Endothelial cell of umbilical vein (primary cell): ENCODE measurements around the gene NEXN. TPM values are rescaled to one million over a fixed set of nuclear protein-coding genes. Genes with fewer than 3 reads are reported as not detected.
"Not testable (repeated sequence)": the region's sequence is repeated elsewhere in the genome, so short reads cannot be mapped to it uniquely, and the experiment has no call there.

ENCODE experiments used
- BruUV-seq: library from RNA; stranded (reverse); fragments of 400-500 nt; replicated peaks from 2 replicates; lab custom pipeline; 2021; lab: Mats Ljungman, UMichigan
- CTCF ChIA-PET: fragments of 300-600, 350-600 bp; sonication (Branson Sonifier 250); formaldehyde crosslinking; loops from one replicate; lab custom pipeline; 2021; ENCODE audit warnings: antibody characterized with exemption, inconsistent platforms; lab: Charles Lee
- POLR2A ChIA-PET: fragments of 300-600, 350-600 bp; sonication (Branson Sonifier 250); formaldehyde crosslinking; loops from one replicate; lab custom pipeline; 2021; ENCODE audit warnings: antibody characterized with exemption, inconsistent platforms; lab: Charles Lee
- DNase-seq: peaks from one replicate; pipeline ENCODE4 v3.0.0-alpha.2; 2011; ENCODE audit warnings: low read depth, low spot score
- FAIRE-seq: peaks from 2 replicates; lab custom pipeline; 2011; peaks lifted over from hg19 to GRCh38; lab: Jason Lieb, UNC
- H2AFZ ChIP-seq: 2 replicates; pipeline ENCODE4 v1.6.0; 2012; ENCODE audit warnings: low read depth, low read length, control low read depth, inconsistent platforms
- H3K27ac ChIP-seq: 2 replicates; pipeline ENCODE4 v1.5.1; 2011; ENCODE audit warnings: low read depth, mild to moderate bottlenecking, control low read depth, low read length, moderate library complexity; ENCODE audit not compliant: insufficient read depth
- H3K27me3 ChIP-seq, 2 experiments: 2 replicates each; pipeline versions ENCODE4 v1.6.0 to v1.6.1; 2011; ENCODE audit warnings: low read length in 2 of 2, mixed read lengths in 1 of 2; ENCODE audit not compliant: control insufficient read depth in 2 of 2, insufficient read depth in 2 of 2
- H3K36me3 ChIP-seq, 2 experiments: 2 replicates in 1 of 2; 3 replicates in 1 of 2; pipeline ENCODE4 v1.5.1; 2011; ENCODE audit warnings: low read length in 2 of 2, mild to moderate bottlenecking in 1 of 2, moderate library complexity in 1 of 2; ENCODE audit not compliant: control insufficient read depth in 2 of 2, insufficient read depth in 2 of 2; ENCODE audit errors: extremely low read depth in 1 of 2
- H3K4me1 ChIP-seq: 3 replicates; pipeline ENCODE4 v1.5.1; 2011; ENCODE audit warnings: mild to moderate bottlenecking, low read length; ENCODE audit not compliant: control insufficient read depth, insufficient read depth; ENCODE audit errors: extremely low read depth
- H3K4me2 ChIP-seq: 2 replicates; pipeline ENCODE4 v1.6.1; 2011; ENCODE audit warnings: low read length, control low read depth, mixed read lengths; ENCODE audit not compliant: insufficient read depth
- H3K4me3 ChIP-seq, 3 experiments: fragments of 200-600 bp in 1 of 3; sonication (generic), shearing (Covaris generic) in 1 of 3; replicated peaks in 1 of 3; 2 replicates each; pipeline ENCODE4 v1.5.1; 2011 to 2016; ENCODE audit warnings: control low read depth in 3 of 3, low read length in 3 of 3, mild to moderate bottlenecking in 2 of 3, inconsistent platforms in 1 of 3, low read depth in 1 of 3, moderate library complexity in 1 of 3; ENCODE audit not compliant: insufficient read depth in 1 of 3
- H3K79me2 ChIP-seq: 2 replicates; pipeline ENCODE4 v1.6.0; 2012; ENCODE audit warnings: low read length, inconsistent platforms; ENCODE audit not compliant: control insufficient read depth, insufficient read depth
- H3K9ac ChIP-seq: replicated peaks from 2 replicates; pipeline ENCODE3; 2011; ENCODE audit warnings: low read length, control low read depth; ENCODE audit not compliant: insufficient read depth; ENCODE audit errors: extremely low read depth
- H3K9me1 ChIP-seq: replicated peaks from 3 replicates; pipeline ENCODE4 v1.6.0; 2011; ENCODE audit warnings: mild to moderate bottlenecking, low read length; ENCODE audit not compliant: control insufficient read depth, insufficient read depth; ENCODE audit errors: extremely low read depth
- H3K9me3 ChIP-seq: replicated peaks from 2 replicates; pipeline ENCODE4 v1.5.1; 2012; ENCODE audit warnings: low read length, inconsistent platforms; ENCODE audit not compliant: control insufficient read depth, insufficient read depth
- H4K20me1 ChIP-seq: replicated peaks from 2 replicates; pipeline ENCODE3; 2011; ENCODE audit warnings: mild to moderate bottlenecking, low read length; ENCODE audit not compliant: control insufficient read depth, insufficient read depth; ENCODE audit errors: extremely low read depth
- GATA2 ChIP-seq: IDR thresholded peaks from 2 replicates; pipeline ENCODE4 v1.7.0; 2011; ENCODE audit warnings: low read depth, mild to moderate bottlenecking, moderate library complexity, mixed read lengths, low read length; ENCODE audit not compliant: insufficient read length, insufficient read depth
- JUN ChIP-seq: IDR thresholded peaks from 2 replicates; pipeline ENCODE4 v1.6.1; 2011; ENCODE audit warnings: borderline replicate concordance, low read depth; ENCODE audit not compliant: insufficient read length, insufficient read depth
- MAX ChIP-seq: IDR thresholded peaks from 2 replicates; pipeline ENCODE4 v1.6.1; 2011; ENCODE audit not compliant: insufficient read depth, insufficient read length
- MYC ChIP-seq: IDR thresholded peaks from one replicate; pipeline ENCODE4 v1.6.1; 2011; ENCODE audit warnings: mild to moderate bottlenecking, low read depth, low read length
- dilution Hi-C: fragments of 300-500 bp; cut with MboI; formaldehyde crosslinking; loops from one replicate; pipeline ENCODE4 v1.15.0; 2019; ENCODE audit warnings: low sequenced_read_pairs; ENCODE audit not compliant: extremely low pct_ligation_motif_present
- intact Hi-C: fragments of 100-400 bp; cut with micrococcal nuclease; formaldehyde crosslinking; loops from one replicate; pipeline ENCODE4 v1.10.0; 2022
- polyA plus RNA-seq, 4 experiments: library from polyadenylated mRNA; depleted of rRNA in 3 of 4; stranded (reverse) in 3 of 4; unstranded in 1 of 4; fragments of >200 nt; gene quantifications; 2 replicates each; pipeline versions ENCODE4 v1.2.1 to v1.2.3, GENCODE V29; 2011 to 2012; ENCODE audit warnings: missing spikeins in 1 of 4
- total RNA-seq: library from RNA; stranded (reverse); gene quantifications from 2 replicates; pipeline ENCODE4 v1.2.3, GENCODE V29; 2021

Gene NEXN
- total and polyA plus RNA-seq, 2 donors (not counting 3 experiments of a cell fraction or from before 2014, with no cell fraction given), result 1.0 to 11.7 TPM

- dilution Hi-C loops, H4K20me1 ChIP-seq, H3K9me1 ChIP-seq, H3K9me3 ChIP-seq, H3K27me3 ChIP-seq, FAIRE-seq, H3K9ac ChIP-seq, H3K36me3 ChIP-seq, BruUV-seq, DNase-seq, H3K27ac ChIP-seq, H3K4me2 ChIP-seq, H3K4me3 ChIP-seq, intact Hi-C loops, H2AFZ ChIP-seq, POLR2A ChIA-PET: not testable (repeated sequence)
- Histone ChIP-seq H3K79me2 (peaks cover 78% of the 10 kb centered on the region), H3K4me1 (peaks cover 14% of the 10 kb centered on the region)
- CTCF ChIA-PET, result interaction anchor here (1.0 to 3.6 kb wide), 2 partner anchors 21 to 131 kb away, joined by 5 to 37 read pairs; partner anchors contain the start of gene DNAJB4
Observed at GRCh38 chr1:77983352-77983996, 95.0 kb downstream of the NEXN start.

GRCh38 chr1:77983997-77984355 is 95.6 kb downstream of the NEXN start:
- intact Hi-C loops, result no loop called here
- no peak for FAIRE-seq
- POLR2A ChIA-PET, result no interaction called here

More at GRCh38 chr1:77983997-77984355, 95.6 kb downstream of the NEXN start:
- Histone ChIP-seq H3K9me3 (no peaks in the 10 kb centered on the region), H3K27ac (no peak overlapping the region), H3K36me3 (peaks cover 0 to 5% of the 10 kb centered on the region in 2 experiments), H3K4me3 (no peak overlapping the region), H3K4me2 (no peak overlapping the region), H3K9me1 (no peaks in the 10 kb centered on the region), H2AFZ (no peak overlapping the region), H4K20me1 (no peaks in the 10 kb centered on the region), H3K27me3 (no peaks in the 10 kb centered on the region), H3K79me2 (peaks cover 78% of the 10 kb centered on the region), H3K4me1 (peaks cover 14% of the 10 kb centered on the region), H3K9ac (no peak overlapping the region)
- no TSS peak for BruUV-seq
- DNase-seq, result no peak
- dilution Hi-C loops, result no loop called here
- TF ChIP-seq GATA2, result no peak
- TF ChIP-seq MAX, result no peak
- TF ChIP-seq JUN, result no peak
- TF ChIP-seq MYC, result no peak
- CTCF ChIA-PET, result interaction anchor here (1.0 kb wide), 1 partner anchor 131 kb away, joined by 5 read pairs; no protein-coding TSS in a partner anchor
